Right atrium auricular region (tissue), 2 donors: Measurements from ENCODE around the gene PKD2L2. TPM values are rescaled to one million over a fixed set of nuclear protein-coding genes. Genes with fewer than 3 reads are reported as not detected.

ENCODE experiments used
- DNase-seq: peaks from one replicate; pipeline ENCODE4 v3.0.0-alpha.2; 2019; ENCODE audit warnings: low spot score
- H3K27ac ChIP-seq, 2 donors: fragments of 200-600 bp; sonication (generic); 1 replicate in 1 of 2; 2 replicates in 1 of 2; pipeline ENCODE4 v1.5.1; 2016 to 2019
- H3K27me3 ChIP-seq, 2 donors: fragments of 200-600 bp; sonication (generic); one replicate each; pipeline versions ENCODE4 v1.5.1 to v1.6.0; 2017 to 2019
- H3K36me3 ChIP-seq: fragments of 200-600 bp; sonication (generic); one replicate; pipeline ENCODE4 v1.5.1; 2016
- H3K4me1 ChIP-seq, 2 donors: fragments of 200-600 bp; sonication (generic); one replicate each; pipeline versions ENCODE4 v1.5.1 to v1.6.0; 2017 to 2019
- H3K4me3 ChIP-seq, 2 donors: fragments of 200-600 bp; sonication (generic); 1 replicate in 1 of 2; 2 replicates in 1 of 2; pipeline ENCODE4 v1.5.1; 2017 to 2019; ENCODE audit warnings: mild to moderate bottlenecking in 1 of 2, moderate library complexity in 1 of 2
- H3K9me3 ChIP-seq, 2 donors: fragments of 200-600 bp; sonication (generic); one replicate each; pipeline ENCODE4 v1.5.1; 2019
- total RNA-seq, 2 donors: library from RNA; depleted of rRNA; stranded (reverse); fragments of >200 nt; gene quantifications; one replicate each; pipeline ENCODE4 v1.1.0, GENCODE V29; 2016
- TF ChIP-seq, protein P1 (sequence below), 2 donors: fragments of 200-600 bp; sonication (generic); IDR thresholded peaks; one replicate each; pipeline ENCODE4 v1.5.1; 2019; ENCODE audit warnings: antibody characterized with exemption in 2 of 2

The PKD2L2 gene
- total RNA-seq, 2 donors from 2014 or later = not detected

DNA sequence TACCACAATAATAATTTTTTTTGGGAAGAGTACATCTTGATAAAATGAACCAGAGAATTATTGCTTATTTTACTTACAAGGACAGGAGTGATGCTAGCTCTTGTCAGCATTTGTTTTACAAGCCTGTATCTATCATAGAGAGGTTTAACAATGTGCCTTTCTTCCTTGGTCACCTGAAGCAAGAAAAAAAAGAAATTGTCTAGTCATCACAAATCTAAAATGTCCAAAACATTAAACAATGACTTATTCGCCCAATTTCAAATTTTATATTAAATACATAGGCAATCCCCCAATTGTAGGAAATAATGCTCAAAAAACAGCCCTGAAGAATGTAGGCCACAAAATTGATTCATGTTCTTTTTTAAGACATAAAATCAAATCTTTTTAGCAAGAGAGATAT, 56.6 kb downstream of the PKD2L2 start:
- no peak for DNase-seq
- Histone ChIP-seq H3K36me3 (peaks cover 97% of the 10 kb centered on the region), H3K4me1 (no peaks in the 10 kb centered on the region), H3K27me3 (no peaks in the 10 kb centered on the region), H3K4me3 (no peak overlapping the region), H3K9me3 (no peaks in the 10 kb centered on the region), H3K27ac (no peak overlapping the region)
- TF ChIP-seq, protein P1, sequence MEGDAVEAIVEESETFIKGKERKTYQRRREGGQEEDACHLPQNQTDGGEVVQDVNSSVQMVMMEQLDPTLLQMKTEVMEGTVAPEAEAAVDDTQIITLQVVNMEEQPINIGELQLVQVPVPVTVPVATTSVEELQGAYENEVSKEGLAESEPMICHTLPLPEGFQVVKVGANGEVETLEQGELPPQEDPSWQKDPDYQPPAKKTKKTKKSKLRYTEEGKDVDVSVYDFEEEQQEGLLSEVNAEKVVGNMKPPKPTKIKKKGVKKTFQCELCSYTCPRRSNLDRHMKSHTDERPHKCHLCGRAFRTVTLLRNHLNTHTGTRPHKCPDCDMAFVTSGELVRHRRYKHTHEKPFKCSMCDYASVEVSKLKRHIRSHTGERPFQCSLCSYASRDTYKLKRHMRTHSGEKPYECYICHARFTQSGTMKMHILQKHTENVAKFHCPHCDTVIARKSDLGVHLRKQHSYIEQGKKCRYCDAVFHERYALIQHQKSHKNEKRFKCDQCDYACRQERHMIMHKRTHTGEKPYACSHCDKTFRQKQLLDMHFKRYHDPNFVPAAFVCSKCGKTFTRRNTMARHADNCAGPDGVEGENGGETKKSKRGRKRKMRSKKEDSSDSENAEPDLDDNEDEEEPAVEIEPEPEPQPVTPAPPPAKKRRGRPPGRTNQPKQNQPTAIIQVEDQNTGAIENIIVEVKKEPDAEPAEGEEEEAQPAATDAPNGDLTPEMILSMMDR (IDR thresholded peaks at IDR 0.05) = no peak

DNA sequence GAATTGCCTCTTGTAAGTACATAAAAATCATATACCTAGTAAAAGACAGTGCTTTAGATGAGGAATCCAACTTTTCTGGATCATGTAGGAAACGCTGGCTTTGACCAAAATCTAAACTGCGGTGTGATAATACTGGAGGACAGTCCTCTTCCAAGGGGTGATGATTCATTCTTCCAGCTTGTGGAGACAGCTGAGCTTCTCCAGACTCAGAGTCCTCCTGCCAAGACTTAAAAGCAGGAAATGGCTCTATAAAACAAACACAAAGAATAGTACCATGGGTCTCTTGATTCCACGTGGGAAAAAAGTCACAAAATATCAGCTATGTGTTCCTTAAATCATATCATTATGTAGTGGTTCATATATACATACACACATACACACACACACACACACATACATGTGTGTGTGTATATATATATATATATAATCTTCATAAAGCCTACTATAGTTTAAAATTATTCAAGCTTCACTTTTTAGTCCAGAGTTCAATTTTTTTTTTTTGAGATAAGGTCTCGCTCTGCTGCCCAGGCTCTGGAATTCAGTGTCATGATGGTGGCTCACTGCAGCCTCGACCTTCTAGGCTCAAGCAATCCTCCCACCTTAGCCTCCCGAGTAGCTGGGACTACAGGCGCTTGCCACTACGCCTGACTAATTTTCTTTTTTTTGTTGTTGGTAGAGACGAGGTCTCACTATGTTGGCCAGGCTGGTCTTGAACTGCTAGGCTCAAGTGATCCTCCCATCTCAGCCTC, 65.0 kb downstream of the PKD2L2 start:
- DNase-seq = no peak
- H3K4me3 ChIP-seq = no peak overlapping the region
- H3K36me3 ChIP-seq = peaks cover 41% of the 10 kb centered on the region
- H3K4me1 ChIP-seq = peaks cover 0 to 25% of the 10 kb centered on the region in 2 donors
- H3K9me3 ChIP-seq = no peaks in the 10 kb centered on the region
- H3K27ac ChIP-seq = peak overlapping the region; percentile 31 to 69
- TF ChIP-seq, protein P1 (IDR thresholded peaks at IDR 0.05) = no peak
- no peaks in the 10 kb centered on the region for H3K27me3 ChIP-seq

DNA sequence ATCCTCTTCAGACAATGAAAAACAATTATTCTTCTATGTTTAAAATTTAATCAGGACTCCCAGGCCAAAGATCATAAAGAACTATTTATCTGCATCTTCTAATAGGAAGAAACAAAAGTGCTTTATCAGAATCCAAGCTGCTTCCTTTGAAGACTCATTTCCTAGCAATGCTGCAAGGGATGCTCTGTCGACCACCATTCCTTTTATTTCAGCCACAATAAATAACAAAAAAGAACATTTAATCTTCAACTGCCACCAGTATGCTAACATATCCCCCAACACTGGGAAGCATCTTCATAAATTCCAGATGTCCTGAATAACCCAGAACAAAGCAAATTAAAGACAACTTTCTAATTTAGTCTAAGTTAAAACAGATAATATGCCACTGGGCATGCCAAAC, 68.7 kb downstream of the PKD2L2 start:
- DNase-seq = no peak
- peaks cover 0 to 34% of the 10 kb centered on the region in 2 donors for H3K4me1 ChIP-seq

DNA sequence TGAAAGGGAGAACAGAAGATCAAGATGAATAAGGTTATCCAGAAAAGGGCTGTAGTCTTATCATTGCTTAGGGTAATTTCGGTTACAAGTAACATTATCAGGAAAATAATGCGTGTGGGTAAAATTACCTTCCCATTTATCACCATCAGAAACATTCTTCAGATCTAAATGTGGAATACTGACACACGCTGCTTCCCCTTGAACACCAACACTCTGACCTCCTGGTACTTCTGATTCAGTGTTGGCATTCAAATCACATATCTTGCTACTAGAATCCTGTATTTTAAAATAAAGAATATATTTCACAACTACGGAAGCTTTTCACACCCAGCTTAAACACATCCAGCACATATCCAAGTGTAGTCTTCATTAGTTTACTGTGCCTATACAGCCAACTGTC, 70.2 kb downstream of the PKD2L2 start:
- peaks cover 0 to 20% of the 10 kb centered on the region in 2 donors for H3K4me1 ChIP-seq
- H3K36me3 ChIP-seq = peaks cover 14% of the 10 kb centered on the region
- no peaks in the 10 kb centered on the region for H3K9me3 ChIP-seq
- TF ChIP-seq, protein P1 (IDR thresholded peaks at IDR 0.05) = no peak
- no peak overlapping the region for H3K4me3 ChIP-seq
- peak overlapping the region in 1 of 2 donors; percentile 49 for H3K27ac ChIP-seq
- DNase-seq = no peak
- H3K27me3 ChIP-seq = no peaks in the 10 kb centered on the region

More for the DNA sequence above, 68.7 kb downstream of the PKD2L2 start:
- Histone ChIP-seq H3K27ac (no peak overlapping the region), H3K36me3 (peaks cover 15% of the 10 kb centered on the region), H3K27me3 (no peaks in the 10 kb centered on the region), H3K4me3 (no peak overlapping the region), H3K9me3 (no peaks in the 10 kb centered on the region)
- TF ChIP-seq, protein P1 (IDR thresholded peaks at IDR 0.05) = no peak

DNA sequence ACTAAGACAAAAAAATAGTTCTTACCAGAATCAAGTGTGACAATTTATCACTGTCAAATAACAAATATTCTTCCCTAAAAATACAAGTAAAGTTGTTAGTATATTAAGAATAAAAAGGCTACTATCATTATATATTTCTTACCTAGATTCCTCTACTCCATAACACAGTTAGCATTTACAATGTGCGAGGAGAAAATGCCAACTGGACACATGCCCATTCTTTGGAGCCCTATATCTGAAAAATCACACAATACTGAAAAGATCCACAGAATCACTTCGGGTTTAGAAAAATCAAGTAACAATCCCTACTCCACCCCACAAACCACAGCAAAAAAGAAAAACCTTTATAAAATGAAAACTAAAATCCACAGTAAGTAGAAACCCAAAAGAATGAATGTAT, 70.9 kb downstream of the PKD2L2 start:
- Histone ChIP-seq H3K9me3 (no peaks in the 10 kb centered on the region), H3K36me3 (peaks cover 14% of the 10 kb centered on the region), H3K27me3 (no peaks in the 10 kb centered on the region), H3K4me3 (no peak overlapping the region), H3K27ac (peak overlapping the region in 1 of 2 donors; percentile 49), H3K4me1 (peaks cover 0 to 17% of the 10 kb centered on the region in 2 donors)
- TF ChIP-seq, protein P1 (IDR thresholded peaks at IDR 0.05) = no peak
- DNase-seq = no peak
